ENCODE results near the gene BANF2.
"Not testable (repeated sequence)": the region's sequence is repeated elsewhere in the genome, so short reads cannot be mapped to it uniquely, and the experiment has no call there.

BANF2 gene

DNA sequence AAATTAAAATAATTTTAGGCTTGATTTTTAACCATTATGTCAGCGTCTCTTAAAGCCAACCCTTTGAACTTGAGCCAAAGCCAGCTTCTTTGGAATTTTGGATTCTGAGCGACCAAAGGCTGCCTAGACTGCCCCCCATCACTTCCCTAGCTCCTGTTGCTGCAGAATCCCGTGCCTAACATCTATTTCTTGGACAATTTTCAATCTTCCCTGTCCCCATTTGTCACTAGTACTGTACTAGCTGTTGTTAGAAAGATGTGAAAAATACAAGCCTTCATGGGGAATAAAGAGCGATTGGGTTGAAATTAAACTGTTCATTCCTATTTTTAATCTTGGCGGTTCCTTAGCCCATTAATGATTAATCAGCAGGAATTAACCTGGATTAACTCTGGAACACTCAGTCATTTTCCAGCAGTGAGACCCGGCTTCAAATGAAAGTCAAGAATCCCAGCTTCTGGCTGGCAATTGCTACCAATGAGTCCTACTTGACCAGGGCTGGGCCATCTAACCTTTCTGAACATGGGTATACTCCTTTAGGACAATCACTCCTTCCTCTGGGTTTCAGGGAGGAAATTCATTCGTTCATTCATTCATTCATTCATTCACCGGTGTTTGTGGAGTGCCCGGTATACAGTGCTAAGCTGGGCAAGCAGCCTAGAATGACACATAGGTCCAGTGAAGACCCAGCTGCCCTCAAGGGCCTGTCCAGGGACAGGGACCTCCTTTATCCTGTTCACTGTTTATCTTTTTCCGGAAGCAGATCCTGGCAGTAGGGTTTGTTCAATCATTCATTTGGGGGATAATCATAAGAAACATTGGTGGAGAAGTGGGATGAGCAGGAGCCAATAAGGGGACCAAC, 16.3 kb upstream of the BANF2 start:
- DNase-seq, result no peak

DNA sequence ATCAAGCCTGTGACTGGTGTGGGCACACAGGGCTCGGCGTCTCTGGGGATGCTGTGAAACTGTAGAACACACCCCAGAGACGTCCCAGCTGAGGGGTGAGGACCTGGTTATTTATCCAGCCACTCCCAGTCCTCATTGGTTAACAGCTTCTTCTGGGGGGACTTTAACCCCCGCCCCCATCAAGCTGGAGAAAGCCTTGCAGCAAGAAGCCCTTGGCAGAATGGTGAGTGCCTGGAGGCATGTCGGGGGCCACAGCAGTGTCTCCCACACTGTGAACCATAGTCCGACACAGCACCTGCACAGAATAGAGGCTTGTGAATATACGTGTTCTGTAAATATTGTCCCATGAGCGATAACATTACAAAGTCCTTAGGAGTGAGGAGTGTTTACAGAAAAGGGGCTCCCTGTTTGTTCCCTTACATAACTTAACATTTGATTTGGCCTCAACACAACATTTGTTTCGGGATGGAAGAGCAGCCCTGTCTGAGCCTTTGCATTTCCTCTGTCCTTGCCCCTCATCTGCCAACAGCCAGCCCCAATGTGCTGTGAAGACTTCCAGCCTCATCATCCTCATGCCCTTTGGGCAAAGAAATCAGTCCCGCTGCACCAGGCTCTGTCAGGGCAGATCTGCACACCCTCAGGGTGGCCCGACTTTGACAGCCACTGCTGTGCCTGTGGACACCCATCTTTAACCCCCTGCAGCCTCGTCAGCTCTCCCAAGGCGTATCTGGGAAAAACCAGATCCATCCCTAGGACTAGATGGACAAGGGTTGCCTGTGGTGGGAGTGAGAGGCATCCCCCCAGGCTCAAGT, 15.5 kb upstream of the BANF2 start:
- DNase-seq, result no peak

DNA sequence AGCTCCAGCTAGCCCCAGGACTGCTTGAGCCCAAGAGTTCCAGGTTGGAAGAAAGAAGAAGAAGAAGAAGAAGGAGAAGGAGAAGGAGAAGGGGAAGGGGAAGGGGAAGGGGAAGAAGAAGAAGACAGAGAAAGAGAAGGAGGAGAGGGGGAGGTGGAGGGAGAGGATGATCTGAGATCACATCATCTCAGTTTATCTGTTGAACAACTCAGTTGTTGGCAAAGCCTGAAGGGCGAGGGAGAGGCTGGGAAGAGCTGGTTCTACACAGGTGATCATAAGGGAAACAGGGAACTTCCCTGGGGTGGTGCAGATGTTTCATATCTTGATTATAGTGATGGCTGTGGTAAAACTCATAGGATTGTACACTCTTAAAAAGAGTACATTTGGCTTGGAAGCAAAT, 14.6 kb upstream of the BANF2 start:
- no peak for DNase-seq

DNA sequence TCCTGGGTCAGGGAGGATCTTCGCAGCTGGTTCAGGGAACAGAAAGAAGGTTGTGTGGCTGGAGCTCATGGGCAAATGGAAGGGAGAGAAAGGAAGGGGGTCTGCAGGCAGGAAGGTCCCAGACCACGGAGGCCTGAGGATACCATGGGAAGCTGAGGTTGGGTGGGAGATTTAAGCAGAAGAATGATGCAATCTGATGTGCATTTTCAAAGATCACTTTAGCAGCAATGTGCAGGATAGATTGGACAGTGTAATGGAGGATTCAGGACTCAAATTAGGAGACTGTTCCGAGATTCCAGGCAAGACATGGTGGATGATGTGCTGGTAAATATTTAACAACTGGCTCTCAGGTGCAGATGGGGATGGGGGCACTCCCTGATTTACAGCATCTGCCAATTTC, 12.0 kb upstream of the BANF2 start:
- DNase-seq, result no peak

DNA sequence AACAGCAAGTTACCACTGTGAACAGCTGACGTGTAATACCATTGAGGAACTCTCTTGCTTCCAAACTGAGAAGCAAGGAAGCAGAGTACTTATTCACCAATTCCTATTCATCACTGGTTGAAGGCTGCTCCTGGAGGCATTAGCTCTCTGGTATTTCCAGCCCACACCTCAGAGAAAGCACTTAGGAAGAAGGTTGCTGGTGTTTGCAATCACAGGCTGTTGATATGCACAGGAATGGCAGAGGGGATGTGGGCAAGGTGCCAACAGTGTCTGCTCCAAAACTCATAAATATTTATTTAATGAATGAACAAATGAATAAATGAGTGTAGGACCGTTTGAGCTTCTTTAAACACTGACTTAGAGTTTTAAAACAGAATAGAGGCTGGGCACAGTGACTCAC, 10.8 kb upstream of the BANF2 start:
- no peak for DNase-seq

DNA sequence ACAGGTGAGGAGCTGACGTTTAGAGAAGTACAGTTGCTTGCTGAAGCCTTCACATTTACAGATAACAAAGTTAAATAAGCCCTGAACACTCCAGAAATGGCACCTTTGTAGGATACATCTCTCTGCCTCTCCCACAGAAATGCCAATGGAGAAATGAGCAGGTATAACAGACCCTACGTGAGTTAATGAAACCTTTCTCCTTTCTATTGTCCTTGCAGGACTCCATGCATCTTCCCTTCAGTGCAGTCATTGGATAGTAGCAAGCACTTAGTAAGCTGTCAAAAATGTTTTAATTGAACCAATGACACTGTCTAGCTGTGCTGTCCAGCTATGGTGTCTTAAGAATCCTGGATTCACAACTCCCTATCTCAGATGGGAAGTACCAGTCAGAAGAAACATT, 9.6 kb upstream of the BANF2 start:
- no peak for DNase-seq

DNA sequence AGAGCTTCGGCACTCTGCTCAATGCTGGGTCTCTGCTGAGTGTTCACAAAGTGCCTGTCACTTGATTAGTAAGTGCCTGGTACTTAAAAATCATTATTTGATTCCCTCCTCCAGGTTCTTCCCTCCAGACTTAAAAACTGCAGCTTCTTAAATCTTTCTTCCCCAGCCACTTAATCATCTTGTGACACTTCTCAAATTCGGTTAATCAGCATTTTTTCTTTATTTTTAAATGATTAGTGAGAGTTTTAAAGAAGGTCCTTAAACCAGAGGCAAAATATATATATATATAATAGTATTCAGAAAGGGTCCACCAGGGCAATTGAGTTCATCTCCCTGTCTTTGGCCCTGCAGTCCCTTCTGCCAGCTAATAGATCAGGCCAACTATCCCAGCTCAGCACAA, 8.0 kb upstream of the BANF2 start:
- DNase-seq, result no peak

DNA sequence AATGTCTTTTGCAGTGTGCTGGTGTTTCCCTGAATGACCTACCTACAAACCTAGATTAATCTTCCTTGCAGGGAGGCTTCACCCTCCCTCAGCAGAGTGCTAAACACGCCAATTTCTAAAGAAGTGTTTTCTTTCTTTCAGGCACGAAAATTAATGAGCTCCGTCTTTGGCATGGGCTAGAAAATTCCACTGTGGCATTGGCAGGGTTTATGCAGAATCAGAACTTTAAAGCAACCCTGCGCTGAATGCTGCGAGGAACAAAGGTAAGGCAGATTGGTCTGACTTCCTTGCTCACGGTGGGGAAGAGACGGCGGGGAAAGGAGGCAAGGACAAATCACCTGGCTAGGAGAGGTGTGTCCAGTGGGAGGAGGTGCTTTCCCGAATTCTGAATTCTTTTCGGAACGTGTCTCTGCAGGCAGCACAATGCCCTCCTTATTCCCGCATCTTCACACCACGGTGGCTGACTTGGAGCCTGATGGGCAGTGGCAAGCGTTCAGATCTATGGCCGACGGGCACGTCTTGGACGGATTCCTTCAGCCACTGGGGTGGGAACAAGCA, 6.2 kb upstream of the BANF2 start:
- DNase-seq, result no peak

DNA sequence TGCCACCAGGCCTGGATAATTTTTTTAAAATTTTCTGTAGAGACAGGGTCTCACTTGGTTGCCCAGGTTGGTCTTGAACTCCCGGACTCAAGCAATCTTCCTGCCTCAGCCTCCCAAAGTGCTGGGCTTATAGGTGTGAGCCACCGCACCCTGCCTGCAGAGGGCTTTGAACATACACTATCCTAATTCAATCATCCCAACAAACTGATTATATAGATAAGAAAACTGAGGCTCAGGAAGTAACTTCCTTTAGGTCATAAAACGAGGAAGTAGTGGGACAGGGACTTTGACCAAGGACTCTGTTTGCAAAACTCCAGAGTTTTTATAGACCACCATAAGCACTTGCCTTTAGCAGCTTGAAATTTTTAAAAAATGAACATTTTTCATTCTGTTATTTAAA, 5.0 kb upstream of the BANF2 start:
- no peak for DNase-seq

DNA sequence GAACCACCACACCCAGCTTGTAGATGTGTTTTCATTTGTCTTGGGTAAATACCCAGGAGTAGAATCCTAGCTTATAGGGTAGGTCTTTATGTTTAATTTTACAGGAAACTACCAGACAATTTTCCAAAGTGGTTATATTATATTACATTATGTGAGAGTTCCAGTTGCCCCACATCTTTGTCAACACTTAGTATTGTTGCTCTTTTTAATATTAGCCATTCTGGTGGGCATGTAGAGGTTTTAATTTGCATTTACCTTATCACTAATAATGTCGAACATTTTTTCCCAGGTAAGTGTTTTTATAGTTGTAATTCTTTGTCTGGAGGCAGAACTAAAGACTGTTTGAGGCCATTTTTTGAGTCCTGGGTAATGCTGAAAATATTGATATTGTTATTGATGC, 3.5 kb upstream of the BANF2 start:
- DNase-seq, result no peak

DNA sequence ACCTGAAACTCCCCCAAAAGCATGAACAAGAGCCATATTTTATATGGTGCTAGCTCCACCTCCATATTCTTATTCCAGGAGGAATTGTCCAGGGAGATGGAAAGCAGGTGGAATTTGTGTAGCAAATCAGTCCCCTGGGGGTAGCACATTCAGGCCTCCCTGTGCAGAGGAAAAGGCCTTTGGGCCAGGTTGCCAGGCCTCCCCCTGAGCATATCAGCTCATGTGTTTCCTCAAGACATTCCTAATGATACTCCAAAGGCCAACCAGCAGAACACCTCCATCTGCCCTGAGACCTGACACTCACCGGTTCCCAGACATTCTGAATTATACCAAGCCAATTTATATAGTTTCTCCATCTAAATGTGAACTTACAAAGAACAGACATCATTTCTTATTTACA, 2.6 kb upstream of the BANF2 start:
- DNase-seq, result no peak

DNA sequence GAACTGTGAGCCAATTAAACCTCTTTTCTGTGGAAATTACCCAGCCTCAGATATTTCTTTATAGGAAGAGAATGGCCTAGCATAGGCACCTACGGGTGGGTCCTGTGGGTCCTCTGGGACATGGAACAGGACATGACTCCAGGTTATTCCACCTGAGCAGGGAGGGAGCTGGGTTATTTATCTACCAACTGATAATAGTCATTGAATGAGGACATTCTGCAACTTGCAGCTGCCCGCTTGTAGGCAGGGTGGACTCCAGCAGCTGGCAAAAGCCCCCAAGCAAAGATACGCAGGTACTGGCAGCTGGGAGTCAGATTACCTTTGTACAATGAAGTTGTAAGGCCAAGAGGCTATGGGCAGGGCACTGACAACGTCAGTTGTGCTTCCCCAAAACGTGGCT, 1.4 kb upstream of the BANF2 start:
- DNase-seq, result no peak

DNA sequence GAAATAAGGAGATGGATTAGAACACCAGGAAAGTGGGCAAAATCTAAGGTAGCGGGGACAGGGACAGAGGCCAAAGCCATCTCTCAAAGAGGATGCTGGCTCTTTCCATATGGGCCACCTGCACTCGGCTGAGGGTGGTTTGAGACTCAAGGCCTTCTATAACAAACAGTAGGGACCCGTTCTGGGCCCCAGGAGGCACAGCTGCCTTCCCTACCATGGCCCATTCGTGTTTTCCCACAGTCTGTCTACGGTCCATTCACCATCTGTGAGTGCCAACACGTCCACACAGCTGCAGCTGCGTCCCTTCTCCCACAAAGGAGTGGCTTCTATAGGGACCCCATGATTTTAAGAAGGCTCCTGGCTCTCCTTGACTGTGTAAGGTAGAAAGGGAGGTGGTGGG, 871 bp downstream of the BANF2 start:
- no peak for DNase-seq

DNA sequence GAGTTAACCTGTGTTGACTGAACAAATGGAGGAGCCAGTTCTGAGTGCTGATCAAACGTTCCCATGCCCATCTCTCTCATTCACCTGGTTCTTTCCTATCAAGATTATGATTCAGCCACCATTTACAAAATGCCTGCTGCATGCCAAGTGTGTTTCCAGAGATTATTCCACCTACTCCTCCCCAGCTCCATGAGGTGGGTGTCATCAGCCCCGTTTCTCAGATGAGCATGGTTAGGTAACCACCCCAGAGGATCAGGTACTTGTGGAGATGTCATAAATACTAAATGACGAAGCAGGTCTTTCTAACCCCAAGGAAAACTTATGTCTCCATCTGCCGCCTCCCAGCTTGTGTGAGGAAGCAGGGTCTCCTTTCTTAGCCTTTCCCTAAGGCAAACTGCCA, 2.1 kb downstream of the BANF2 start:
- DNase-seq, result no peak

DNA sequence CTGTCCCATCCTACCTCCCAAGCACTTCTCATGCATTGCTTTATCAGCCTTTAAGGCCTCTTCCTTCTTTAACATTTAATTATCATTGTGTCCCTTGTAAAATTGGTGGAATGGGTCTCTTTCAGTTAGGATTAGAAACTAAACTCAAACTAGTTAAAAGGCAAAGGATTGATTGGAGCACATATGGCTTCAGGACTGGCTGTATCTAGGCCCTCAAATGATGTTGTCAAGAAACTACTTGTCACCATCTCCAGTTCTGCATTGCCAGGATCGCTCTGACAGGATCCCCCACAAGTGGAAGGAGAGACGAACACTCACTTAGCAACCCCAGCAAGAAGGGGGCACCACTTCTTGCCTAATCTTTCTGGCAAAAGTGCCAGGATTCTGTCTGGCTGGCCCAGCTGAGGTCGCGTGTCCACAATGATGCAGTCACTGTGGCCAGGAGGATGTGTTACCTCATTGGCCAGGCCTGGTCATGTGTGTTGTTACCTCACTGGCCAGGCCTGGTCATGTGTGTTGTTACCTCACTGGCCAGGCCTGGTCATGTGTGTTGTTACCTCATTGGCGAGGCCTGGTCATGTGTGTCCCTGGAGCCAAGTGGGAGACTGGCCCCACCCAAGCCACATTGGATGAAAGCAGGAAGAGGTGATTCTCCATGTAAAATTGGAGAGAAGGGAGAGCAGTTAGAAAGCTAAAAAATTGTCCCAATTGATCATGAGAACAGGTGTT, 5.0 kb downstream of the BANF2 start:
- DNase-seq, result no peak

DNA sequence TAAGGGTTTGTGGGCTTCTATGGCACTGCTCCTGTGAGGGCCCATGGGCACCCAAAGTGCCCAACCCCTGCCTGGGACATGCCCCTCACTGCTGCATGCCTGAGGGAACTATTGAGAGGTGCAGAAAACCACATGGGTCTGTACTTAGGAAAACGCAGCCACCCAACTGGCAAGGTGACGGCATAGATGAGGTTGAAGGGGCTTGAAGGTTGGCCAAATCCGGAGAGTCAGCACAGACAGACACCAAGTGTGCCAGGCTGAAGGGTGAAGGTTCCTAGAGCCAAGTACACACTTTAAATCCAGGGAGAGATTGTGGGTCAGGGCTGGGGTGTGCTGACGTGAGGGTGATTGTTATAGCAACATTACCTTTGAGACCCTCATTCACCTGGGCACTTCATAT, 6.2 kb downstream of the BANF2 start:
- no peak for DNase-seq

DNA sequence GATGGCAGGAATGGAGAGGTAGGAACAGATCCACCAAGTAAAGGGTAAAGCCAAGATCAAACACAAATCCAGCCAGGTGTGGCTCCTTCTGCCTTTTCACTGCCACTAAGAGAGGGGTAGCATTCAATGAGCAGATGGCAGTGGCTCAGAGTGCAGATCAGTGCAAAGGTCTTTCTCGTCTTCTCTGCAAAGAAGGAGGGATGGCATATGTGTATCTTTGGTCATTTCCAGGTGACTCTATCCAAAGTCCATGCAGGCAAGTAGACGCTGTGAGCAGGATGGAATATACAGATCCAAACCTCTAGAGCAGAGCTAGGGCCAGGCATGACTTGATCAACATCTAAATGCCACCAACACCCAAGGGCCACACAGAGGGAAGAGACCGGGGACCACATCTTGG, 6.9 kb downstream of the BANF2 start:
- no peak for DNase-seq

DNA sequence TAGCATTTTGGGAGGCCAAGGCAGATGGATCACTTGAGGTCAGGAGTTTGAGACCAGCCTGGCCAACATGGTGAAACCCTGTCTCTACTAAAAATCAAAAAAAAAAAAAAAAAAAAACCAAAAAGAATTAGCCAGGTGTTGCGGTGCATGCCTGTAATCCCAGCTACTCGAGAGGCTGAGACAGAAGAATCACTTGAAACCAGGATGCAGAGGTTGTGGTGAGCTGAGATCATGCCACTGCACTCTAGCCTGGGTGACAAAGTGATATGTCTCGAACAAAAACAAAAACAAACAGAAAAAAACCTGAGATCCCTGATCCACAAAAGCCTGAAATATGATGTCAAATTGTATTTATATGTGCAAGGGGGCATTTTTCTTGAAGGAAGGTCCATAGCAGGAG, 8.2 kb downstream of the BANF2 start:
- not testable (repeated sequence) for DNase-seq

DNA sequence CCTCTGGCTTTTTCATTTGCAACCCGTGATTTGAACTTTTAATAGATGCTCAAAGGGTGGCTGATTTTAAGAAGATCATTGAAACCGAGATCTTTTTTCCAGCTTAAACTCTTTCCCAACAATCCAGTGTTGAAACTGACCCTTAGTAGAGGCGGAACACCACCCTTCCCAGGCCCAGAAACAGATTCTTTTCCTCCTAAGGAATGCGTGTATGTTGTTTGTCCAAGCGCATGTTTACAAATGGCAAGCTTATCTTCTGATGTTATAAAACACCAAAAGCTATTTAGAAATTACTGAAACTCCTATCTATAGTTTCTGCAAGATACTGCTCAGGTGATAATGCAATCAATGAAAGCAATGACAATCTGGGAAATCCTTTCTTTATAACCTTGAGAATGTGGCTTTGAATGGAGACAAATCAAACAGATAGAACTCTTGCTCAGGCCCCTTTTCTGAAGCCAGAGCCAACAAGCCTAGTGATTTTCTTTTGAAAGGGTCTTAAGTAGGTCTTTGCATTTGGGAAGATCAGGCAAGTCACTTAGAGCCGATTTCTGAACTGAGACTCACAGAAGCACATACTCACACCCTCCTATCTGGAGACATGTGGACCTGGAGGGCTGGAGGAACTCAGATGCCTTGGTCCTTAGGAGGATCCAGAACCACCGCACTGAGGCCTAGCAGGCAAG, 9.1 kb downstream of the BANF2 start:
- DNase-seq, result no peak

DNA sequence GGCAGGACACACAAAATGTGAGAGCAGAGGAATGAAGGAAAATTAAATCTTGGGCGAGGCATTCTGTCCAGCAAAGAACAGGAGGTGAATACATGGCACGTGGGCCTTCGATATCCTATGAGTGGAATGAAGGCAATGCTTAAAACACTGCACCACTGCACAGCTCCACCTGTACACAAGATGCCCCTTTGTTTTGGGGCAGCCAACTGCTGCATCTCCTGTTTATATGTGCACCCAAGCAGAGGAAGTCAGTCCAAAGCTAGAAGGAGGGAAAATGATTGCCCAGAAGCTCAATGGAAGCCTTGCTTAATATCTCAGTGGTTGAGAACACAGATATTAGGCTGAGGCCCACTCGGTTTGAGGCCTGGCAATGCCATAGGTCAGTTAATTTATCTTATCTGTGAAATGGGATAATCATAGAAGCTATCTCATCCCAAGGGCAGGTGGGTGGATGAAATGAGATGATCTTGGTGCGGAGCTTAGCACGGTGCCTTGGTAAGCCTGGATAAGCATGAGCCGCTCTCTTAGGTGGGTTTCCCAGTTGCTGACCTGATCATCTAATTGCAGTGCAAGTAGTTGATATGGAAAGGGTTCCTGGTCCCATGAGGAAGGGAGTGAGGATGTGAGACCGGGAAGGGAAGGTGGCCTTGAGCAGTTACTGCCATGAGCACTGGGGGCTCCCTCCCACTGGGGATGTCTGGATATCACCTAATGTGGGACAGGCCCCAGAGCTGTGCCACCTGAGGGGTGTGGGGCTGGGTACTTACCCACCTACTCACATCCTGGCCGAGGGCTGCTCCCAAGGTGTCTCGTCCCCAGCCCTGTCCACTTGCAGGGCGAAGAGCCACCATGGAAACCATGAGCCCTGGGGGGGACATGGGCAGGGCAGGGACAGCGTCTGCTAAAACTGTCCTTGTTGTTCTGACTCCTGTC, 9.9 kb downstream of the BANF2 start:
- no peak for DNase-seq

DNA sequence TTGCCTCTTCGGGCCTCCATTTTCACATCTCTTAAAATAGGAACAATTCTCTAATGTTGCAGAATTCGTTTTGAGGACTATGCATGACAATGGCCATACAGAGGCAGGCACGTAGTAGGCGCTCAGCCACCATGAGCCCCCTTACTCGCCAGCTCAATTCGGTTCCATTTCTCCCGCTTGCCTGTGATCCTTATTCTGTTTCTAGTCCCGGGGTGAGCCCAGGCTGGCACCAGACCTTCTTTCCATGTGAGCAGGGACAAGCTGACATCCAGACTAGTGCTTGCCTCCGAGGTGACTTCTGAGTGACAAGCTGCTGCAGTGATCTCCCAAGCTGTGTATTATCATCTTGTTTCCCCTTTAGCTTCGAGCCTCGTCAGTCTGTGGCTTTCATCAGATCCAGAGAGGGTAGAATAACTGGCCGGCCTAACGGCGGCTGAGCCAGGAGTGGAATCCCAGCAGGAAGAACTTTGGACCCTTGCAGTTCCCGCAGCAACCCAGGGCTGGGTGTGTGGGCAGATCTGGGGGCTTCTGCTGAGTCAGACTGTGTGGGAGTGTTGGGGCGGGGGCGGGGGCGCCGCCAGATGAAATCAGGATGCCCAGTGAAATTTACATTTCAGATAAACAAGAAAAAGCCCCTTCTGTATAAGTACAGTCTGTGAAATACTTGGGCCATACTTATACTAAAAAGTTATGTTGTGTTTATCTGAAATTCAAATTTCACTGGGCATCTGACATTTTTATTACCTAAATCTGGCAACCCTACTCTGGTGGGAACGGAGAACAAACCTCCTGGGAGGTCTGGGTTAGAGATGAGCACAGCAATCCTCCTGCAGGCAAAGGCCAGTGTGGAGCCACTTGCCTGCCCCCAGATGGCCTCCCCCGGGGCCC, 10.9 kb downstream of the BANF2 start:
- no peak for DNase-seq

Data from activated CD4-positive, alpha-beta T cell treated with anti-CD3 and anti-CD28 coated beads for 1 hour (primary cell).